Kidney (tissue), 14 donors: ENCODE measurements around the gene BSCL2. TPM values are rescaled to one million over a fixed set of nuclear protein-coding genes. Genes with fewer than 3 reads are reported as not detected.
"Not testable (repeated sequence)": the region's sequence is repeated elsewhere in the genome, so short reads cannot be mapped to it uniquely, and the experiment has no call there.

Source experiments
- DNase-seq, 5 donors: peaks; one replicate each; pipeline ENCODE4 v3.0.0-alpha.2; 2013 to 2020
- FAIRE-seq: peaks from 2 replicates; lab custom pipeline; 2012; peaks lifted over from hg19 to GRCh38; lab: Jason Lieb, UNC
- H3K27ac ChIP-seq, 2 donors: one replicate each; pipeline ENCODE4 v1.7.0; 2013; ENCODE audit warnings: low read depth in 2 of 2, low read length in 2 of 2, inconsistent platforms in 1 of 2
- H3K27me3 ChIP-seq: one replicate; pipeline ENCODE4 v1.7.1; 2013; ENCODE audit warnings: low read length, inconsistent platforms; ENCODE audit not compliant: control insufficient read depth, insufficient read depth
- H3K36me3 ChIP-seq, 3 donors: one replicate each; pipeline versions ENCODE4 v1.7.0 to v1.7.1; 2013; ENCODE audit warnings: low read length in 3 of 3, control low read depth in 1 of 3, inconsistent platforms in 1 of 3; ENCODE audit not compliant: insufficient read depth in 3 of 3, control insufficient read depth in 2 of 3
- H3K4me1 ChIP-seq, 3 donors: one replicate each; pipeline versions ENCODE4 v1.7.0 to v1.7.1; 2013; ENCODE audit warnings: low read length in 3 of 3, inconsistent platforms in 1 of 3, low read depth in 1 of 3; ENCODE audit not compliant: control insufficient read depth in 2 of 3, insufficient read depth in 2 of 3
- H3K4me3 ChIP-seq, 3 donors: one replicate each; pipeline versions ENCODE4 v1.7.0 to v1.8.1; 2013; ENCODE audit warnings: low read length in 3 of 3, control low read depth in 1 of 3, inconsistent platforms in 1 of 3
- H3K9ac ChIP-seq, 3 donors: one replicate each; pipeline versions ENCODE4 v1.7.0 to v1.7.1; 2013; ENCODE audit warnings: low read length in 3 of 3, control low read depth in 1 of 3, inconsistent platforms in 1 of 3
- H3K9me3 ChIP-seq, 3 donors: one replicate each; pipeline versions ENCODE4 v1.7.0 to v1.7.1; 2013; ENCODE audit warnings: low read length in 3 of 3, control low read depth in 1 of 3, inconsistent platforms in 1 of 3; ENCODE audit not compliant: control insufficient read depth in 2 of 3, insufficient read depth in 1 of 3
- intact Hi-C: fragments of 100-400 bp; cut with DNase I; formaldehyde crosslinking; loops from one replicate; pipeline ENCODE4 v1.11.1; 2022
- polyA plus RNA-seq: library from polyadenylated mRNA; stranded (reverse); fragments of 350-450 nt; fragmentation: Illumina TruSeq; extraction: RNeasy Lipid Tissue Mini Kit (QIAGEN cat#74804); gene quantifications from one replicate; pipeline ENCODE4 v1.2.3, GENCODE V29; 2014; ENCODE audit warnings: low read depth, low replicate concordance; ENCODE audit not compliant: insufficient read depth
- total RNA-seq: library from RNA; stranded (reverse); fragmentation: NEBNext Ultra II Directional; extraction: Animal tissue kit (Norgen Biotek cat#: 25700); gene quantifications from one replicate; pipeline ENCODE4 v1.2.1, GENCODE V29; 2021
- TF ChIP-seq, protein P1 (sequence below): IDR thresholded peaks from 3 replicates; pipeline ENCODE4 v1.5.1; 2012; ENCODE audit warnings: mild to moderate bottlenecking, moderate library complexity, borderline replicate concordance; ENCODE audit not compliant: insufficient read depth; ENCODE audit errors: extremely low read depth
- donor health status: control.
- donor health status: control.
- donor health status: control.
- donor health status: control.
- donor health status: control.
- donor health status: DM: yes; HTN: yes; CAD: no.
- donor health status: Normal renal cell carcinoma (clear cell type).

BSCL2 gene
- total and polyA plus RNA-seq, 2 donors from 2014 or later = 93.2 to 249 TPM

- no peaks in the 10 kb centered on the region for H3K9me3 ChIP-seq
- no peak overlapping the region for H3K9ac ChIP-seq
- no peaks in the 10 kb centered on the region for H3K27me3 ChIP-seq
- H3K4me3 ChIP-seq = no peak overlapping the region
- no peaks in the 10 kb centered on the region for H3K36me3 ChIP-seq
- no peak for FAIRE-seq
- TF ChIP-seq, protein P1, sequence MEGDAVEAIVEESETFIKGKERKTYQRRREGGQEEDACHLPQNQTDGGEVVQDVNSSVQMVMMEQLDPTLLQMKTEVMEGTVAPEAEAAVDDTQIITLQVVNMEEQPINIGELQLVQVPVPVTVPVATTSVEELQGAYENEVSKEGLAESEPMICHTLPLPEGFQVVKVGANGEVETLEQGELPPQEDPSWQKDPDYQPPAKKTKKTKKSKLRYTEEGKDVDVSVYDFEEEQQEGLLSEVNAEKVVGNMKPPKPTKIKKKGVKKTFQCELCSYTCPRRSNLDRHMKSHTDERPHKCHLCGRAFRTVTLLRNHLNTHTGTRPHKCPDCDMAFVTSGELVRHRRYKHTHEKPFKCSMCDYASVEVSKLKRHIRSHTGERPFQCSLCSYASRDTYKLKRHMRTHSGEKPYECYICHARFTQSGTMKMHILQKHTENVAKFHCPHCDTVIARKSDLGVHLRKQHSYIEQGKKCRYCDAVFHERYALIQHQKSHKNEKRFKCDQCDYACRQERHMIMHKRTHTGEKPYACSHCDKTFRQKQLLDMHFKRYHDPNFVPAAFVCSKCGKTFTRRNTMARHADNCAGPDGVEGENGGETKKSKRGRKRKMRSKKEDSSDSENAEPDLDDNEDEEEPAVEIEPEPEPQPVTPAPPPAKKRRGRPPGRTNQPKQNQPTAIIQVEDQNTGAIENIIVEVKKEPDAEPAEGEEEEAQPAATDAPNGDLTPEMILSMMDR = no peak
- H3K4me1 ChIP-seq = peaks cover 0 to 4% (median 4%) of the 10 kb centered on the region in 3 donors
- intact Hi-C loops = no loop called here
- DNase-seq = peak in 1 of 5 donors; percentile 15
- H3K27ac ChIP-seq = no peak overlapping the region
Measured at GRCh38 chr11:62656796-62657429, 50.3 kb downstream of the BSCL2 start.

DNA sequence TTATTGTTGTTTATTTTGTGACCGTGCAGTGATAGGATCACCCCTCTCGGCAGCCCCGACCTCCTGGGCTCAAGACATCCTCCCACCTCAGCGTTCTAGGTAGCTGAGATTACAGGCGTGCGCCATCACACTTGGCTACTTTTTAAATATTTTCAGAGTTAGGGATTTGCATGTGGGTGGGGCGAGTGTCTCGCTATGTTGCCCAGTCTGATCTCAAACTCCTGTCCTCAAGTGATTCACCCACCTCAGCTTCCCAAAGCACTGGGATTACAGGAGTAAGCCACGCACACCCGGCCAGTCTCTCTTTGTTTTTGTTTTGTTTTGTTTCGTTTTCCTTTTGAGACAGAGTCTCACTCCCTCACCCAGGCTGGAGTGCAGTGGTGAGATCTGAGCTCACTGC lies 52.9 kb downstream of the BSCL2 start:
- DNase-seq (no peak), FAIRE-seq (no peak)
- no peak overlapping the region for H3K27ac ChIP-seq
- H3K9ac ChIP-seq = no peak overlapping the region
- peaks cover 0 to 8% (median 4%) of the 10 kb centered on the region in 3 donors for H3K4me1 ChIP-seq
- no peaks in the 10 kb centered on the region for H3K9me3 ChIP-seq
- peaks cover 0 to 4% (median 4%) of the 10 kb centered on the region in 3 donors for H3K36me3 ChIP-seq
- H3K27me3 ChIP-seq = no peaks in the 10 kb centered on the region
- TF ChIP-seq, protein P1 = no peak
- H3K4me3 ChIP-seq = no peak overlapping the region
- intact Hi-C loops = no loop called here

GRCh38 chr11:62652161-62653006 lies 54.8 kb downstream of the BSCL2 start:
- DNase-seq = no peak
- intact Hi-C loops = no loop called here
- Histone ChIP-seq H3K4me1 (peaks cover 0 to 8% (median 4%) of the 10 kb centered on the region in 3 donors), H3K4me3 (peak overlapping the region; percentile 64 to 90 (median 72)), H3K27ac (peak overlapping the region; percentile 83 to 86), H3K36me3 (peaks cover 0 to 19% (median 5%) of the 10 kb centered on the region in 3 donors), H3K27me3 (no peaks in the 10 kb centered on the region), H3K9me3 (no peaks in the 10 kb centered on the region), H3K9ac (peak overlapping the region; percentile 40 to 94 (median 80))
- TF ChIP-seq, protein P1 = no peak
- FAIRE-seq = no peak

DNA sequence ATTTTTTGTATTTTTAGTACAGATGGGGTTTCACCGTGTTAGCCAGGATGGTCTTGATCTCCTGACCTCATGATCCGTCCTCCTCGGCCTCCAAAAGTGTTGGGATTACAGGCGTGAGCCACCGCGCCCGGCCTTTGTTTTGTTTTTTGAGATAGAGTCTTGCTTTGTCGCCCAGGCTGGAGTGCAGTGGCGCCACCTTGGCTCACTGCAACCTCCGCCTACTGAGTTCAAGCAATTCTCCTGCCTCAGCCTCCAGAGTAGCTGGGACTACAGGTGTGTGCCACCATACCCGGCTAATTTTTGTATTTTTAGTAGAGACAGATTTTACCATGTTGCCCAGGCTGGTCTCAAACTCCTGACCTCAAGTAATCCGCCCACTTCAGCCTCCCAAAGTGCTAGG lies 56.9 kb downstream of the BSCL2 start:
- H3K9ac ChIP-seq, H3K4me3 ChIP-seq, H3K27ac ChIP-seq, DNase-seq, H3K9me3 ChIP-seq, H3K27me3 ChIP-seq, intact Hi-C loops, FAIRE-seq: not testable (repeated sequence)
- peaks cover 0 to 19% (median 5%) of the 10 kb centered on the region in 3 donors for H3K36me3 ChIP-seq
- peaks cover 0 to 17% (median 7%) of the 10 kb centered on the region in 3 donors for H3K4me1 ChIP-seq
